Sigmoid colon (tissue), 3 donors: Measurements from ENCODE around the gene SOCS1.

Source experiments
- CTCF ChIP-seq, 4 experiments: fragments of 450-650 bp in 3 of 4; fragments of 200-600 bp in 1 of 4; IDR thresholded peaks; one replicate each; pipeline ENCODE4 v1.5.1; 2016 to 2019; ENCODE audit warnings: antibody characterized with exemption in 4 of 4, mild to moderate bottlenecking in 3 of 4, moderate library complexity in 2 of 4
- POLR2A ChIP-seq, 2 donors: fragments of 450-650 bp; IDR thresholded peaks; one replicate each; pipeline ENCODE4 v1.6.1; 2016; ENCODE audit warnings: antibody characterized with exemption in 2 of 2, mild to moderate bottlenecking in 2 of 2, moderate library complexity in 2 of 2

- no peak for TF ChIP-seq CTCF (IDR thresholded peaks at IDR 0.05)
- no peak for TF ChIP-seq POLR2A (IDR thresholded peaks at IDR 0.05)
Measured at GRCh38 chr16:11233727-11234376, 22.2 kb downstream of the SOCS1 start.
